Large intestine (tissue), 3 donors: ENCODE data around the gene HSDL1. TPM values are rescaled to one million over a fixed set of nuclear protein-coding genes. Genes with fewer than 3 reads are reported as not detected.
"Not testable (repeated sequence)": the region's sequence is repeated elsewhere in the genome, so short reads cannot be mapped to it uniquely, and the experiment has no call there.

ENCODE experiments used
- DNase-seq, 2 donors: peaks; one replicate each; pipeline versions ENCODE4 v3.0.0 to v3.0.0-alpha.2; 2013
- H3K27ac ChIP-seq: one replicate; pipeline ENCODE4 v1.5.1; 2013; ENCODE audit warnings: low read length
- H3K27me3 ChIP-seq: 2 replicates; pipeline ENCODE4 v1.6.1; 2013; ENCODE audit warnings: low read length; ENCODE audit not compliant: control insufficient read depth, insufficient read depth
- H3K36me3 ChIP-seq: 2 replicates; pipeline ENCODE4 v1.6.1; 2013; ENCODE audit warnings: low read length; ENCODE audit not compliant: control insufficient read depth, insufficient read depth
- H3K4me1 ChIP-seq: one replicate; pipeline ENCODE4 v1.6.1; 2013; ENCODE audit warnings: low read length; ENCODE audit not compliant: control insufficient read depth, insufficient read depth
- H3K4me3 ChIP-seq: one replicate; pipeline ENCODE4 v1.5.1; 2013; ENCODE audit warnings: low read length
- H3K9me3 ChIP-seq: one replicate; pipeline ENCODE4 v1.6.1; 2013; ENCODE audit warnings: mild to moderate bottlenecking, low read depth, low read length, moderate library complexity; ENCODE audit not compliant: control insufficient read depth
- WGBS: methylation state at CpG from one replicate; pipeline ENCODE4 v1.1.5; 2013; ENCODE audit warnings: low lambda C conversion rate; ENCODE audit not compliant: insufficient coverage; 5-methylcytosine and 5-hydroxymethylcytosine counted together
- polyA plus RNA-seq: library from polyadenylated mRNA; unstranded; fragments of 120-200 nt; gene quantifications from one replicate; pipeline ENCODE4 v1.2.1, GENCODE V29; 2013

HSDL1 gene
- polyA plus RNA-seq, 1 donor = 19.3 TPM

- H3K27ac ChIP-seq = no peak overlapping the region
- no peaks in the 10 kb centered on the region for H3K27me3 ChIP-seq
- no peak overlapping the region for H3K4me3 ChIP-seq
- H3K36me3 ChIP-seq = peaks cover 12% of the 10 kb centered on the region
- WGBS = no CpG with 5 or more reads among the region's 5 CpGs
- no peak for DNase-seq
- H3K4me1 ChIP-seq = peaks cover 2% of the 10 kb centered on the region
- H3K9me3 ChIP-seq = no peaks in the 10 kb centered on the region
These were observed 25.0 kb downstream of the HSDL1 start for GRCh38 chr16:84120023-84120422.

- no peaks in the 10 kb centered on the region for H3K9me3 ChIP-seq
- whole genome bisulfite sequencing = no CpG with 5 or more reads among the region's 13 CpGs
- H3K4me1 ChIP-seq = peaks cover 2% of the 10 kb centered on the region
- no peaks in the 10 kb centered on the region for H3K27me3 ChIP-seq
- no peak overlapping the region for H3K4me3 ChIP-seq
- peaks cover 10% of the 10 kb centered on the region for H3K36me3 ChIP-seq
- DNase-seq = no peak
- H3K27ac ChIP-seq = no peak overlapping the region
These were observed 25.6 kb downstream of the HSDL1 start for GRCh38 chr16:84119368-84119767.

- H3K27me3 ChIP-seq, DNase-seq, H3K36me3 ChIP-seq, H3K4me1 ChIP-seq, H3K27ac ChIP-seq, H3K9me3 ChIP-seq, H3K4me3 ChIP-seq: not testable (repeated sequence)
- WGBS = 89% methylated on average over 1 of the region's 5 CpGs
These were observed 26.7 kb downstream of the HSDL1 start for GRCh38 chr16:84118315-84118714.

- WGBS = no CpG with 5 or more reads among the region's 12 CpGs
- Histone ChIP-seq H3K36me3 (peaks cover 1% of the 10 kb centered on the region), H3K9me3 (no peaks in the 10 kb centered on the region), H3K4me1 (peaks cover 2% of the 10 kb centered on the region), H3K4me3 (peak overlapping the region; percentile 99), H3K27ac (peak overlapping the region; percentile 91), H3K27me3 (no peaks in the 10 kb centered on the region)
- peak in 1 of 2 donors; percentile 74 for DNase-seq
These were observed 27.5 kb downstream of the HSDL1 start for GRCh38 chr16:84117494-84117843.

GRCh38 chr16:84116720-84117493 lies 28.1 kb downstream of the HSDL1 start, which contains the start of gene MBTPS1:
Gene MBTPS1, minus strand, starts transcription at chr16:84116942. Its CDS starts 15,159 bp downstream, at chr16:84101783.
- Histone ChIP-seq H3K9me3 (no peaks in the 10 kb centered on the region), H3K27ac (peak within 1 kb of the TSS; percentile 91), H3K4me1 (peaks cover 2% of the 10 kb centered on the region), H3K27me3 (no peaks in the 10 kb centered on the region), H3K36me3 (no peaks in the 10 kb centered on the region), H3K4me3 (peak within 1 kb of the TSS; percentile 99)
- peak; percentile 98 to 99 for DNase-seq
- WGBS = no CpG with 5 or more reads among the region's 94 CpGs

- peak overlapping the region; percentile 76 for H3K27ac ChIP-seq
- no peaks in the 10 kb centered on the region for H3K27me3 ChIP-seq
- DNase-seq = peak; percentile 16 to 61
- H3K9me3 ChIP-seq = no peaks in the 10 kb centered on the region
- WGBS = 33% methylated on average over 1 of the region's 57 CpGs
- peaks cover 2% of the 10 kb centered on the region for H3K4me1 ChIP-seq
- peak overlapping the region; percentile 99 for H3K4me3 ChIP-seq
- peaks cover under 1% of the 10 kb centered on the region for H3K36me3 ChIP-seq
These were observed 28.9 kb downstream of the HSDL1 start for GRCh38 chr16:84115919-84116719.

GRCh38 chr16:84111949-84112348 lies 33.0 kb downstream of the HSDL1 start:
- WGBS = no CpG with 5 or more reads among the region's 3 CpGs

GRCh38 chr16:84111525-84111924 lies 33.5 kb downstream of the HSDL1 start:
- H3K27ac ChIP-seq = no peak overlapping the region
- no peak for DNase-seq
- no peaks in the 10 kb centered on the region for H3K9me3 ChIP-seq
- H3K36me3 ChIP-seq = peaks cover 23% of the 10 kb centered on the region
- WGBS = no CpG with 5 or more reads among the region's 3 CpGs
- H3K4me1 ChIP-seq = no peaks in the 10 kb centered on the region
- no peak overlapping the region for H3K4me3 ChIP-seq
- H3K27me3 ChIP-seq = no peaks in the 10 kb centered on the region

More at GRCh38 chr16:84111949-84112348, 33.0 kb downstream of the HSDL1 start:
- H3K36me3 ChIP-seq = peaks cover 22% of the 10 kb centered on the region
- H3K9me3 ChIP-seq, DNase-seq, H3K4me1 ChIP-seq, H3K27me3 ChIP-seq, H3K27ac ChIP-seq, H3K4me3 ChIP-seq: not testable (repeated sequence)

- no peak for DNase-seq
- Histone ChIP-seq H3K4me3 (no peak overlapping the region), H3K9me3 (no peaks in the 10 kb centered on the region), H3K27me3 (no peaks in the 10 kb centered on the region), H3K27ac (no peak overlapping the region), H3K4me1 (no peaks in the 10 kb centered on the region), H3K36me3 (peaks cover 25% of the 10 kb centered on the region)
- WGBS = no CpG with 5 or more reads among the region's 3 CpGs
These were observed 34.5 kb downstream of the HSDL1 start for GRCh38 chr16:84110527-84110926.

- Histone ChIP-seq H3K27ac (no peak overlapping the region), H3K36me3 (peaks cover 28% of the 10 kb centered on the region), H3K4me3 (no peak overlapping the region), H3K4me1 (no peaks in the 10 kb centered on the region), H3K9me3 (no peaks in the 10 kb centered on the region), H3K27me3 (no peaks in the 10 kb centered on the region)
- no peak for DNase-seq
- WGBS = 100% methylated on average over 1 of the region's 6 CpGs
These were observed 35.2 kb downstream of the HSDL1 start for GRCh38 chr16:84109598-84110335.
